ENCODE results near the gene HARS2.
"Not testable (repeated sequence)": the region's sequence is repeated elsewhere in the genome, so short reads cannot be mapped to it uniquely, and the experiment has no call there.

Gene HARS2, protein sequence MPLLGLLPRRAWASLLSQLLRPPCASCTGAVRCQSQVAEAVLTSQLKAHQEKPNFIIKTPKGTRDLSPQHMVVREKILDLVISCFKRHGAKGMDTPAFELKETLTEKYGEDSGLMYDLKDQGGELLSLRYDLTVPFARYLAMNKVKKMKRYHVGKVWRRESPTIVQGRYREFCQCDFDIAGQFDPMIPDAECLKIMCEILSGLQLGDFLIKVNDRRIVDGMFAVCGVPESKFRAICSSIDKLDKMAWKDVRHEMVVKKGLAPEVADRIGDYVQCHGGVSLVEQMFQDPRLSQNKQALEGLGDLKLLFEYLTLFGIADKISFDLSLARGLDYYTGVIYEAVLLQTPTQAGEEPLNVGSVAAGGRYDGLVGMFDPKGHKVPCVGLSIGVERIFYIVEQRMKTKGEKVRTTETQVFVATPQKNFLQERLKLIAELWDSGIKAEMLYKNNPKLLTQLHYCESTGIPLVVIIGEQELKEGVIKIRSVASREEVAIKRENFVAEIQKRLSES

DNA sequence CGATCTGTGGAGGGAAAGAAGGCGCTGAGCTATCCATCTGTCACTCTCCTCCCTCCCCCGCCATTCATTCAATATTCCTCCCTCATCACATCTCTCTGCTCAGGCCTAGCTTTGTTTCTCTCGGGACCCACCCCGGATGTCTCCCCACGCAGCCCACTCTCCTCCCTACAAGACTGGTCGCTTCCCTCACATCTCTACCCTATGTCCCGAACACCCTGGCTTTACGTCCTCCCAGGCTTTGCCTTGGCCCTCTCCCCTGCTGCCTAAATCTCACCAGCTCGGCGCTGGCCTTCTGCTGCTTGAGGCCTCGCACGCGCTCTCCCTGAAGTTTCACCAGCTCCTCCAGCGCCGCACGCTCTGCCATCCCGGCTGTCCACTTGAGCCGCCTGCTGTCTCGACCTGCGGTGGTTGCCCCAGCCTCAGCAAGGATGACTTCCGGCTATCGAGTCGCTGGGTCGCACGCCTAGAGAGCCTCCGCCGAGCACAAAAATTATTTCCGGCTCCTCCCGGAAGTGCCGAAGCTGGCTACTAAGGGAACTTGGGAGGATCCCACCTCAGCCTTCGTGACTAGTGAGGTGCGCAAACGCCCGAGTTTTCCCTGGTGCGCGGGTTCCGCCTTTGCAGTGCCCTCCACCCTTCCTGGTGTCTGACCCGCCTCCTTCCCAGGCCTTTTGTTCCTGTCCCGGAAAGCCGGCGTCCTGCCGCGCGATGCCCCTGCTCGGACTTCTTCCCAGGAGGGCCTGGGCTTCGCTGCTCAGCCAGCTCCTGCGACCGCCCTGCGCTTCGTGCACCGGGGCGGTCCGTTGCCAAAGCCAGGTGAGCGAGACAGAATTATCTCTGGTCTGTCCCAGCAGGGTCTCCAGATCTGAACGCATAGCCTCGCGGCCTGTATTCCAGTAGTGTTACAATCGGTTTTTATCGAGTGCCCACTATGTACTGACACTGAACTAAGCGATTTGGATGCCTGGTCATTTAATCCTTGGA lies at the start of gene HARS2, which contains the start of gene HARS1:
TSS of gene HARS2 (plus strand) at position 515 of the 984 bp plus-strand sequence. CDS start at position 709, 194 bp downstream.
TSS of gene HARS1 (minus strand) at position 430 of the 984 bp plus-strand sequence. CDS start at position 364, 66 bp downstream.
- H3K4me3 ChIP-seq (ENCODE audit: low read depth, low read length) = peak within 1 kb of the TSS; percentile 99
- TF ChIP-seq, protein P1, sequence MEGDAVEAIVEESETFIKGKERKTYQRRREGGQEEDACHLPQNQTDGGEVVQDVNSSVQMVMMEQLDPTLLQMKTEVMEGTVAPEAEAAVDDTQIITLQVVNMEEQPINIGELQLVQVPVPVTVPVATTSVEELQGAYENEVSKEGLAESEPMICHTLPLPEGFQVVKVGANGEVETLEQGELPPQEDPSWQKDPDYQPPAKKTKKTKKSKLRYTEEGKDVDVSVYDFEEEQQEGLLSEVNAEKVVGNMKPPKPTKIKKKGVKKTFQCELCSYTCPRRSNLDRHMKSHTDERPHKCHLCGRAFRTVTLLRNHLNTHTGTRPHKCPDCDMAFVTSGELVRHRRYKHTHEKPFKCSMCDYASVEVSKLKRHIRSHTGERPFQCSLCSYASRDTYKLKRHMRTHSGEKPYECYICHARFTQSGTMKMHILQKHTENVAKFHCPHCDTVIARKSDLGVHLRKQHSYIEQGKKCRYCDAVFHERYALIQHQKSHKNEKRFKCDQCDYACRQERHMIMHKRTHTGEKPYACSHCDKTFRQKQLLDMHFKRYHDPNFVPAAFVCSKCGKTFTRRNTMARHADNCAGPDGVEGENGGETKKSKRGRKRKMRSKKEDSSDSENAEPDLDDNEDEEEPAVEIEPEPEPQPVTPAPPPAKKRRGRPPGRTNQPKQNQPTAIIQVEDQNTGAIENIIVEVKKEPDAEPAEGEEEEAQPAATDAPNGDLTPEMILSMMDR (IDR thresholded peaks at IDR 0.05; ENCODE audit: borderline replicate concordance, insufficient read depth, low read depth, low read length) = no peak

- TF ChIP-seq, protein P1 (IDR thresholded peaks at IDR 0.05; ENCODE audit: borderline replicate concordance, insufficient read depth, low read depth, low read length) = no peak
- H3K4me3 ChIP-seq (ENCODE audit: low read depth, low read length) = no peak overlapping the region
Measured at GRCh38 chr5:140641716-140642115, 49.5 kb upstream of the HARS2 start.

DNA sequence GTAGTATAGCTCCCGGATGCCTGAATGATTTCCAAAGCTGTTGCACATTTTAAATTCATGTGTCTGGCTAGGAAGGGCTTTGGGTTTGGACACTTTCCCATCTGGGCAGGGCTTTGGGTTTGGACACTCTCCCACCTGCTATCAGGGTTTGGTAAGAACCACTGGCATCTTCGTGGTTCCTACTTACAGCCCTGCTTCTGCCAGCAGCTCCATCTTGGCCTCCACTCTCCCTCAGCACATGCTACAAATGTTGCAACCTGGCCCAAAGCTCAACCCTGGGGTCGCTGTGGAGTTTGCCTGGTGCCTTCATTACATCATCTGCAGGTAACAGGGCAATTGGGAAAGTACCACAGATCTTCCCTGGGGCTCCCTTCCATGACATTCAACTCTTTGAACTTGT lies 48.5 kb upstream of the HARS2 start:
- no peak overlapping the region for H3K4me3 ChIP-seq (ENCODE audit: low read depth, low read length)
- TF ChIP-seq, protein P1 (IDR thresholded peaks at IDR 0.05; ENCODE audit: borderline replicate concordance, insufficient read depth, low read depth, low read length) = no peak

- TF ChIP-seq, protein P1 (IDR thresholded peaks at IDR 0.05; ENCODE audit: borderline replicate concordance, insufficient read depth, low read depth, low read length) = no peak
- peak overlapping the region; percentile 68 for H3K4me3 ChIP-seq (ENCODE audit: low read depth, low read length)
Measured at GRCh38 chr5:140647042-140647419, 44.2 kb upstream of the HARS2 start.

DNA sequence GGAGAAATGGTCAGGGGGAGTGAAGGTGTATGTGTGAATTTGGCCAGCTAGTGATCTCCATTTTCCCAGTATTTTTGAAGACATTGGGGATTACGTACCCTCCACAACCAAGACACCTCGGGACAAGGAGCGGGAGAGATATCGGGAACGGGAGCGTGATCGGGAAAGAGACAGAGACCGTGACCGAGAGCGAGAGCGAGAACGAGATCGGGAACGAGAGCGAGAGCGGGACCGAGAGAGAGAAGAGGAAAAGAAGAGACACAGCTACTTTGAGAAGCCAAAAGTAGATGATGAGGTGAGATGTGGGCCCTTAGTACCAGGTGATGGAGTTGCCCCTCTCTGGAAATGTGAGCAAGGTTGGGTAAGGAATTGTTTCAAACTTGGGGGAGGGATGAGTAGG lies 32.4 kb upstream of the HARS2 start:
- H3K4me3 ChIP-seq (ENCODE audit: low read depth, low read length) = no peak overlapping the region
- TF ChIP-seq, protein P1 (IDR thresholded peaks at IDR 0.05; ENCODE audit: borderline replicate concordance, insufficient read depth, low read depth, low read length) = no peak

DNA sequence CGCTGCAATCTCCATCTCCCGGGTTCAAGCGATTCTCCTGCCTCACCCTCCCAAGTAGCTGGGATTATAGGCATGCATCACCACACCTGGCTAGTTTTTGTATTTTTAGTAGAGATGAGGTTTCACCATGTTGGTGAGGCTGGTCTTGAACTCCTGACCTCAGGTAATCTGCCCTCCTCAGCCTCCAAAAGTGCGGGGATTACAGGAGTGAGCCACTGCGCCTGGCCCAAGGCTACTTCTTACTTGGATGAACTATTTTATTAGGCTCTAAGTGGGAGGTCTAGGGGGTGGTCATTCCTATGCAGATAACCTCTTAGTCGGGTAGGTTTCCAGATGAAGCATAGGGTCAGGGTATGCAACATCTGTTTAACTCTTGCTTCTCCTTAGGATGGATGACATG lies 30.9 kb upstream of the HARS2 start:
- H3K4me3 ChIP-seq (ENCODE audit: low read depth, low read length) = not testable (repeated sequence)

DNA sequence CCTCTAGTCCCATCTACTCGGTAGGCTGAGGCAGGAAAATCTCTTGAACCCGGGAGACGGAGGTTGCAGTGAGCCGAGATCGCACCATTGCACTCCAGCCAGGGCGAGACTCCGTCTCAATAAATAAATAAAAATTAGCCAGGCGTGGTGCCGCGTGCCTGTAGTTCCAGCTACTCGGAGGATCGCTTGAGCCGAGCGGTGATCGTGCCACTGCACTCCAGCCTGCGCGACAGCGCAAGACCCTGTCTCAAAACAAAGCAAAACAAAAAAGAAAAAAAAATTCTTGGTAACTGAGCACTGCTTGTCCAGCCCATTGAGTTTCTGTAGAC lies 27.3 kb upstream of the HARS2 start:
- peak overlapping the region; percentile 78 for H3K4me3 ChIP-seq (ENCODE audit: low read depth, low read length)
- TF ChIP-seq, protein P1 (IDR thresholded peaks at IDR 0.05; ENCODE audit: borderline replicate concordance, insufficient read depth, low read depth, low read length) = no peak
